Panc1 (cell line): ENCODE results near the gene LIMS3.
"Not testable (repeated sequence)": the region's sequence is repeated elsewhere in the genome, so short reads cannot be mapped to it uniquely, and the experiment has no call there.

ENCODE experiments used
- POLR2AphosphoS5 ChIP-seq: IDR thresholded peaks from 2 replicates; pipeline ENCODE4 v1.6.1; 2012; ENCODE audit warnings: mild to moderate bottlenecking, low read depth, low read length, moderate library complexity
- SIN3A ChIP-seq: IDR thresholded peaks from 2 replicates; pipeline ENCODE4 v1.6.1; 2012; ENCODE audit warnings: low read depth, mild to moderate bottlenecking, low read length, moderate library complexity, borderline replicate concordance; ENCODE audit not compliant: insufficient read depth
- TCF7L2 ChIP-seq: IDR thresholded peaks from 2 replicates; pipeline ENCODE4 v1.6.1; 2011; ENCODE audit warnings: mild to moderate bottlenecking, low read depth, low read length, inconsistent platforms
- TF ChIP-seq, protein P1 (sequence below), 2 experiments: IDR thresholded peaks; 2 replicates each; pipeline ENCODE4 v1.6.1; 2011 to 2012; ENCODE audit warnings: low read depth in 2 of 2, control low read depth in 1 of 2, low read length in 1 of 2, mild to moderate bottlenecking in 1 of 2, moderate library complexity in 1 of 2; ENCODE audit not compliant: insufficient read depth in 1 of 2
- TF ChIP-seq, protein P2 (sequence below): fragments of 450-650 bp; IDR thresholded peaks from 2 replicates; pipeline ENCODE4 v1.5.1; 2017; ENCODE audit warnings: mild to moderate bottlenecking

DNA sequence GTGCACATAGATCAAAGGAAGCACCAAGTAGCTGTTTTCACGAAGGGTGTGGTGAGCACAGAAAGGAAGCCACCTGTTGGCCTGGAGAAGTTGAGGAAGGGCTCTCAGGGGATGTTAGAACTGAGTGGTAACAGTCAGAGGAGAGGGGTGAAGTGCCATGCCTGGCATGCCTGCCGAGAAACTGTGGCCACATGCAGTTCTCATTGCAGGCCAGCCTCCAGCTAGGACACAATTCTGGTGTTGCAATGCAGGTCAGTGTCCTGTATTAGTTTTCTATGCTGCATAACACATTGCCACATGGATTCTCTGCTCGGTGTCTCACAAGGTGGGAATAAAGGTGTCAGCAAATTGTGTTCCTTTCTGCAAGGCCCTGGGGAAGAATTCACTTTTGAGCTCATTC is 46.9 kb downstream of the LIMS3 start:
- not testable (repeated sequence) for TF ChIP-seq TCF7L2, POLR2AphosphoS5, SIN3A
- TF ChIP-seq, protein P1, sequence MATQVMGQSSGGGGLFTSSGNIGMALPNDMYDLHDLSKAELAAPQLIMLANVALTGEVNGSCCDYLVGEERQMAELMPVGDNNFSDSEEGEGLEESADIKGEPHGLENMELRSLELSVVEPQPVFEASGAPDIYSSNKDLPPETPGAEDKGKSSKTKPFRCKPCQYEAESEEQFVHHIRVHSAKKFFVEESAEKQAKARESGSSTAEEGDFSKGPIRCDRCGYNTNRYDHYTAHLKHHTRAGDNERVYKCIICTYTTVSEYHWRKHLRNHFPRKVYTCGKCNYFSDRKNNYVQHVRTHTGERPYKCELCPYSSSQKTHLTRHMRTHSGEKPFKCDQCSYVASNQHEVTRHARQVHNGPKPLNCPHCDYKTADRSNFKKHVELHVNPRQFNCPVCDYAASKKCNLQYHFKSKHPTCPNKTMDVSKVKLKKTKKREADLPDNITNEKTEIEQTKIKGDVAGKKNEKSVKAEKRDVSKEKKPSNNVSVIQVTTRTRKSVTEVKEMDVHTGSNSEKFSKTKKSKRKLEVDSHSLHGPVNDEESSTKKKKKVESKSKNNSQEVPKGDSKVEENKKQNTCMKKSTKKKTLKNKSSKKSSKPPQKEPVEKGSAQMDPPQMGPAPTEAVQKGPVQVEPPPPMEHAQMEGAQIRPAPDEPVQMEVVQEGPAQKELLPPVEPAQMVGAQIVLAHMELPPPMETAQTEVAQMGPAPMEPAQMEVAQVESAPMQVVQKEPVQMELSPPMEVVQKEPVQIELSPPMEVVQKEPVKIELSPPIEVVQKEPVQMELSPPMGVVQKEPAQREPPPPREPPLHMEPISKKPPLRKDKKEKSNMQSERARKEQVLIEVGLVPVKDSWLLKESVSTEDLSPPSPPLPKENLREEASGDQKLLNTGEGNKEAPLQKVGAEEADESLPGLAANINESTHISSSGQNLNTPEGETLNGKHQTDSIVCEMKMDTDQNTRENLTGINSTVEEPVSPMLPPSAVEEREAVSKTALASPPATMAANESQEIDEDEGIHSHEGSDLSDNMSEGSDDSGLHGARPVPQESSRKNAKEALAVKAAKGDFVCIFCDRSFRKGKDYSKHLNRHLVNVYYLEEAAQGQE (IDR thresholded peaks at IDR 0.05; ENCODE audit: insufficient read depth in 1 of 2, low read depth in 2 of 2, low read length in 1 of 2) = not testable (repeated sequence)
- TF ChIP-seq, protein P2, sequence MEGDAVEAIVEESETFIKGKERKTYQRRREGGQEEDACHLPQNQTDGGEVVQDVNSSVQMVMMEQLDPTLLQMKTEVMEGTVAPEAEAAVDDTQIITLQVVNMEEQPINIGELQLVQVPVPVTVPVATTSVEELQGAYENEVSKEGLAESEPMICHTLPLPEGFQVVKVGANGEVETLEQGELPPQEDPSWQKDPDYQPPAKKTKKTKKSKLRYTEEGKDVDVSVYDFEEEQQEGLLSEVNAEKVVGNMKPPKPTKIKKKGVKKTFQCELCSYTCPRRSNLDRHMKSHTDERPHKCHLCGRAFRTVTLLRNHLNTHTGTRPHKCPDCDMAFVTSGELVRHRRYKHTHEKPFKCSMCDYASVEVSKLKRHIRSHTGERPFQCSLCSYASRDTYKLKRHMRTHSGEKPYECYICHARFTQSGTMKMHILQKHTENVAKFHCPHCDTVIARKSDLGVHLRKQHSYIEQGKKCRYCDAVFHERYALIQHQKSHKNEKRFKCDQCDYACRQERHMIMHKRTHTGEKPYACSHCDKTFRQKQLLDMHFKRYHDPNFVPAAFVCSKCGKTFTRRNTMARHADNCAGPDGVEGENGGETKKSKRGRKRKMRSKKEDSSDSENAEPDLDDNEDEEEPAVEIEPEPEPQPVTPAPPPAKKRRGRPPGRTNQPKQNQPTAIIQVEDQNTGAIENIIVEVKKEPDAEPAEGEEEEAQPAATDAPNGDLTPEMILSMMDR = not testable (repeated sequence)
